Testis (tissue), 2 donors: ENCODE results near the gene PSMD6.

ENCODE experiments used
- POLR2A ChIP-seq: fragments of 450-650 bp; IDR thresholded peaks from one replicate; pipeline ENCODE4 v1.6.1; 2017; ENCODE audit warnings: antibody characterized with exemption, mild to moderate bottlenecking, moderate library complexity
- TF ChIP-seq, protein P1 (sequence below), 3 experiments: fragments of 450-650 bp in 2 of 3; fragments of 200-600 bp in 1 of 3; sonication (generic) in 1 of 3; IDR thresholded peaks; one replicate each; pipeline ENCODE4 v1.5.1; 2016 to 2019; ENCODE audit warnings: antibody characterized with exemption in 3 of 3, mild to moderate bottlenecking in 2 of 3, moderate library complexity in 1 of 3

DNA sequence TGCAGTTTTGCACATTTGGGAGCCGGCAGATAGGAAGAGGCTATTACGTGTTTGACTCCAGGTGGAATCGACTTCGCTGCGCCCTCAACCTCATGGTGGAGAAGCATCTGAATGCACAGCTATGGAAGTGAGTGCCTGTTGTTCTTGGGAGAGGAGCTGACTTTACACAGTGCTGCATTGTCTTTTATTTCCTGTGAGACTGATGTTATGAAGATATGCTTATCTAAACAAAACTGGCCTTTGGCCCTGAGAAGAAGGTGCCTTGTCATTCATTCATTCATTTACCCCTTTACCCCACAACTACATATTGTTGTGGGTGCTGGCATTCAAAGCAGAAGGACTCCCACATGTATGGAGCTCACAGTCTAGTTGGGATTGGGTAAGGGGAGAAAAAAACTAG is 32.6 kb downstream of the PSMD6 start:
- TF ChIP-seq, protein P1, sequence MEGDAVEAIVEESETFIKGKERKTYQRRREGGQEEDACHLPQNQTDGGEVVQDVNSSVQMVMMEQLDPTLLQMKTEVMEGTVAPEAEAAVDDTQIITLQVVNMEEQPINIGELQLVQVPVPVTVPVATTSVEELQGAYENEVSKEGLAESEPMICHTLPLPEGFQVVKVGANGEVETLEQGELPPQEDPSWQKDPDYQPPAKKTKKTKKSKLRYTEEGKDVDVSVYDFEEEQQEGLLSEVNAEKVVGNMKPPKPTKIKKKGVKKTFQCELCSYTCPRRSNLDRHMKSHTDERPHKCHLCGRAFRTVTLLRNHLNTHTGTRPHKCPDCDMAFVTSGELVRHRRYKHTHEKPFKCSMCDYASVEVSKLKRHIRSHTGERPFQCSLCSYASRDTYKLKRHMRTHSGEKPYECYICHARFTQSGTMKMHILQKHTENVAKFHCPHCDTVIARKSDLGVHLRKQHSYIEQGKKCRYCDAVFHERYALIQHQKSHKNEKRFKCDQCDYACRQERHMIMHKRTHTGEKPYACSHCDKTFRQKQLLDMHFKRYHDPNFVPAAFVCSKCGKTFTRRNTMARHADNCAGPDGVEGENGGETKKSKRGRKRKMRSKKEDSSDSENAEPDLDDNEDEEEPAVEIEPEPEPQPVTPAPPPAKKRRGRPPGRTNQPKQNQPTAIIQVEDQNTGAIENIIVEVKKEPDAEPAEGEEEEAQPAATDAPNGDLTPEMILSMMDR (IDR thresholded peaks at IDR 0.05), result no peak
- no peak for TF ChIP-seq POLR2A
